Endothelial cell of umbilical vein (primary cell): ENCODE measurements around the gene MARK4. TPM values are rescaled to one million over a fixed set of nuclear protein-coding genes. Genes with fewer than 3 reads are reported as not detected.

Experiments used
- BruUV-seq: library from RNA; stranded (reverse); fragments of 400-500 nt; replicated peaks from 2 replicates; lab custom pipeline; 2021; lab: Mats Ljungman, UMichigan
- CTCF ChIA-PET: fragments of 300-600, 350-600 bp; sonication (Branson Sonifier 250); formaldehyde crosslinking; loops from one replicate; lab custom pipeline; 2021; ENCODE audit warnings: antibody characterized with exemption, inconsistent platforms; lab: Charles Lee
- POLR2A ChIA-PET: fragments of 300-600, 350-600 bp; sonication (Branson Sonifier 250); formaldehyde crosslinking; loops from one replicate; lab custom pipeline; 2021; ENCODE audit warnings: antibody characterized with exemption, inconsistent platforms; lab: Charles Lee
- DNase-seq: peaks from one replicate; pipeline ENCODE4 v3.0.0-alpha.2; 2011; ENCODE audit warnings: low read depth, low spot score
- FAIRE-seq: peaks from 2 replicates; lab custom pipeline; 2011; peaks lifted over from hg19 to GRCh38; lab: Jason Lieb, UNC
- H2AFZ ChIP-seq: 2 replicates; pipeline ENCODE4 v1.6.0; 2012; ENCODE audit warnings: low read depth, low read length, control low read depth, inconsistent platforms
- H3K27ac ChIP-seq: 2 replicates; pipeline ENCODE4 v1.5.1; 2011; ENCODE audit warnings: low read depth, mild to moderate bottlenecking, control low read depth, low read length, moderate library complexity; ENCODE audit not compliant: insufficient read depth
- H3K27me3 ChIP-seq, 2 experiments: 2 replicates each; pipeline versions ENCODE4 v1.6.0 to v1.6.1; 2011; ENCODE audit warnings: low read length in 2 of 2, mixed read lengths in 1 of 2; ENCODE audit not compliant: control insufficient read depth in 2 of 2, insufficient read depth in 2 of 2
- H3K36me3 ChIP-seq, 2 experiments: 2 replicates in 1 of 2; 3 replicates in 1 of 2; pipeline ENCODE4 v1.5.1; 2011; ENCODE audit warnings: low read length in 2 of 2, mild to moderate bottlenecking in 1 of 2, moderate library complexity in 1 of 2; ENCODE audit not compliant: control insufficient read depth in 2 of 2, insufficient read depth in 2 of 2; ENCODE audit errors: extremely low read depth in 1 of 2
- H3K4me1 ChIP-seq: 3 replicates; pipeline ENCODE4 v1.5.1; 2011; ENCODE audit warnings: mild to moderate bottlenecking, low read length; ENCODE audit not compliant: control insufficient read depth, insufficient read depth; ENCODE audit errors: extremely low read depth
- H3K4me2 ChIP-seq: 2 replicates; pipeline ENCODE4 v1.6.1; 2011; ENCODE audit warnings: low read length, control low read depth, mixed read lengths; ENCODE audit not compliant: insufficient read depth
- H3K4me3 ChIP-seq, 3 experiments: fragments of 200-600 bp in 1 of 3; sonication (generic), shearing (Covaris generic) in 1 of 3; replicated peaks in 1 of 3; 2 replicates each; pipeline ENCODE4 v1.5.1; 2011 to 2016; ENCODE audit warnings: control low read depth in 3 of 3, low read length in 3 of 3, mild to moderate bottlenecking in 2 of 3, inconsistent platforms in 1 of 3, low read depth in 1 of 3, moderate library complexity in 1 of 3; ENCODE audit not compliant: insufficient read depth in 1 of 3
- H3K79me2 ChIP-seq: 2 replicates; pipeline ENCODE4 v1.6.0; 2012; ENCODE audit warnings: low read length, inconsistent platforms; ENCODE audit not compliant: control insufficient read depth, insufficient read depth
- H3K9ac ChIP-seq: replicated peaks from 2 replicates; pipeline ENCODE3; 2011; ENCODE audit warnings: low read length, control low read depth; ENCODE audit not compliant: insufficient read depth; ENCODE audit errors: extremely low read depth
- H3K9me1 ChIP-seq: replicated peaks from 3 replicates; pipeline ENCODE4 v1.6.0; 2011; ENCODE audit warnings: mild to moderate bottlenecking, low read length; ENCODE audit not compliant: control insufficient read depth, insufficient read depth; ENCODE audit errors: extremely low read depth
- H3K9me3 ChIP-seq: replicated peaks from 2 replicates; pipeline ENCODE4 v1.5.1; 2012; ENCODE audit warnings: low read length, inconsistent platforms; ENCODE audit not compliant: control insufficient read depth, insufficient read depth
- H4K20me1 ChIP-seq: replicated peaks from 2 replicates; pipeline ENCODE3; 2011; ENCODE audit warnings: mild to moderate bottlenecking, low read length; ENCODE audit not compliant: control insufficient read depth, insufficient read depth; ENCODE audit errors: extremely low read depth
- CTCF ChIP-seq, 2 donors: IDR thresholded peaks; 1 replicate in 1 of 2; 2 replicates in 1 of 2; pipeline ENCODE4 v1.5.1; 2011; ENCODE audit warnings: low read length in 2 of 2, mild to moderate bottlenecking in 2 of 2, moderate library complexity in 2 of 2, control low read depth in 1 of 2, inconsistent platforms in 1 of 2, low read depth in 1 of 2; ENCODE audit not compliant: insufficient read depth in 1 of 2; ENCODE audit errors: extremely low read depth in 1 of 2
- EZH2 ChIP-seq: IDR thresholded peaks from 2 replicates; pipeline ENCODE4 v1.6.1; 2012; ENCODE audit warnings: borderline replicate concordance, low read depth, mild to moderate bottlenecking, moderate library complexity, low read length, inconsistent platforms; ENCODE audit not compliant: severe bottlenecking
- FOS ChIP-seq: IDR thresholded peaks from 2 replicates; pipeline ENCODE4 v1.6.1; 2011; ENCODE audit warnings: mild to moderate bottlenecking, low read length, moderate library complexity, borderline replicate concordance; ENCODE audit not compliant: insufficient read depth
- GATA2 ChIP-seq: IDR thresholded peaks from 2 replicates; pipeline ENCODE4 v1.7.0; 2011; ENCODE audit warnings: low read depth, mild to moderate bottlenecking, moderate library complexity, mixed read lengths, low read length; ENCODE audit not compliant: insufficient read length, insufficient read depth
- JUN ChIP-seq: IDR thresholded peaks from 2 replicates; pipeline ENCODE4 v1.6.1; 2011; ENCODE audit warnings: borderline replicate concordance, low read depth; ENCODE audit not compliant: insufficient read length, insufficient read depth
- MAX ChIP-seq: IDR thresholded peaks from 2 replicates; pipeline ENCODE4 v1.6.1; 2011; ENCODE audit not compliant: insufficient read depth, insufficient read length
- MYC ChIP-seq: IDR thresholded peaks from one replicate; pipeline ENCODE4 v1.6.1; 2011; ENCODE audit warnings: mild to moderate bottlenecking, low read depth, low read length
- POLR2A ChIP-seq: IDR thresholded peaks from 2 replicates; pipeline ENCODE4 v1.6.1; 2012; ENCODE audit warnings: low read depth, mild to moderate bottlenecking, control low read depth, low read length
- POLR2AphosphoS5 ChIP-seq: IDR thresholded peaks from 2 replicates; pipeline ENCODE4 v1.6.1; 2012; ENCODE audit warnings: low read depth, mild to moderate bottlenecking, control low read depth, low read length, moderate library complexity; ENCODE audit not compliant: insufficient read depth
- dilution Hi-C: fragments of 300-500 bp; cut with MboI; formaldehyde crosslinking; loops from one replicate; pipeline ENCODE4 v1.15.0; 2019; ENCODE audit warnings: low sequenced_read_pairs; ENCODE audit not compliant: extremely low pct_ligation_motif_present
- intact Hi-C: fragments of 100-400 bp; cut with micrococcal nuclease; formaldehyde crosslinking; loops from one replicate; pipeline ENCODE4 v1.10.0; 2022
- polyA plus RNA-seq, 4 experiments: library from polyadenylated mRNA; depleted of rRNA in 3 of 4; stranded (reverse) in 3 of 4; unstranded in 1 of 4; fragments of >200 nt; gene quantifications; 2 replicates each; pipeline versions ENCODE4 v1.2.1 to v1.2.3, GENCODE V29; 2011 to 2012; ENCODE audit warnings: missing spikeins in 1 of 4
- total RNA-seq: library from RNA; stranded (reverse); gene quantifications from 2 replicates; pipeline ENCODE4 v1.2.3, GENCODE V29; 2021

MARK4 gene
- total and polyA plus RNA-seq, 2 donors (not counting 3 experiments of a cell fraction or from before 2014, with no cell fraction given), result 13.9 to 51.6 TPM

DNA sequence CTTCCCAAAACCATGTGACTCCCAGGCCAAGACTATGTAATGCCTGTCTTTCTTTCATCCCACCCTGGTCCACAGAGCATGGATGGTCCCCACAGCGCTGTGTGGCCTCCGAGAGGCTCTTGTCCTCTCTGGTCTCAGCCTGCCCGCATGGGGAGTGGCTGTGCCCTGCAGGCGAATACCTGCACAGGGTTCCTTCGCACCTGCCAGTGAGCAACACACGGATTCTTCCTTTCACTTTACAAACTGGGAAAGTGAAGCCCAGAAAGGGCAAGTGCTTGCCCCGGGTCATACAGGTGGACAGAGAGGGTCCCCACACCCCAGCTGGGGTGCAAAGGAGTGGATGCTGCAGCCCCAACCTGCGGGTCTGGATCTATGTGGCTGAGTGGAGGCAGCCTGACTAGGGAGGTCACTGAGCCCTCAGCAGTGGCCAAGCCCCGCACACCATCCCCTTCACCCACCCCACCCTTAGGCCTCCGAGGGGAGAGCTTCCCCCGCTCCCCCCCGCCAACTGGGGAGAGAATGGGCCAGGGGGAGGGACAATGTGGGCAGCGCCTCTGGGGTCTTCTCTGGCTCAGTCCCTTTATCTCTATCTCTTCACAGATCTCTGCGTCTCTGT lies 747 bp upstream of the MARK4 start:
- Histone ChIP-seq H3K4me3 (peak overlapping the region; percentile 38 to 74 (median 43)), H3K4me2 (peak overlapping the region; percentile 92), H3K36me3 (peaks cover 0 to 5% of the 10 kb centered on the region in 2 experiments), H3K9me3 (no peaks in the 10 kb centered on the region), H2AFZ (peak overlapping the region; percentile 99), H3K79me2 (peaks cover 31% of the 10 kb centered on the region), H3K4me1 (peaks cover 19% of the 10 kb centered on the region), H3K27ac (no peak overlapping the region), H4K20me1 (no peaks in the 10 kb centered on the region), H3K27me3 (no peaks in the 10 kb centered on the region), H3K9ac (peak overlapping the region; percentile 46), H3K9me1 (no peaks in the 10 kb centered on the region)
- intact Hi-C loops (no loop called here), dilution Hi-C loops (no loop called here)
- no peak for TF ChIP-seq POLR2AphosphoS5
- no peak for TF ChIP-seq EZH2
- no peak for TF ChIP-seq MAX
- TF ChIP-seq CTCF (IDR thresholded peaks at IDR 0.05; ENCODE audit: extremely low read depth in 1 of 2, insufficient read depth in 1 of 2, low read depth in 1 of 2, low read length in 2 of 2), result no peak
- TF ChIP-seq POLR2A, result no peak
- no peak for TF ChIP-seq MYC
- TF ChIP-seq FOS, result no peak
- no peak for TF ChIP-seq JUN
- TF ChIP-seq GATA2, result no peak
- BruUV-seq, result no TSS peak
- FAIRE-seq, result no peak
- no peak for DNase-seq
- ChIA-PET POLR2A (no interaction called here), CTCF (interaction anchor here (0.7 to 5.0 kb wide), 6 partner anchors 11 to 229 kb away, joined by 3 to 102 read pairs (median 4); no protein-coding TSS in a partner anchor)
